Fibroblast of lung (primary cell): ENCODE measurements around the gene GRIN1. TPM values are rescaled to one million over a fixed set of nuclear protein-coding genes. Genes with fewer than 3 reads are reported as not detected.
"Not testable (repeated sequence)": the region's sequence is repeated elsewhere in the genome, so short reads cannot be mapped to it uniquely, and the experiment has no call there.

Source experiments
- DNase-seq, 2 donors: peaks; one replicate each; pipeline versions ENCODE4 v3.0.0 to v3.0.0-alpha.2; 2010; ENCODE audit warnings: low read depth in 2 of 2
- H2AFZ ChIP-seq: 2 replicates; pipeline ENCODE4 v1.5.1; 2012; ENCODE audit warnings: low read length, control low read depth, inconsistent platforms
- H3K27ac ChIP-seq: 2 replicates; pipeline ENCODE4 v1.5.1; 2011; ENCODE audit warnings: low read length, control low read depth; ENCODE audit not compliant: insufficient read depth
- H3K27me3 ChIP-seq: 2 replicates; pipeline ENCODE4 v1.5.1; 2011; ENCODE audit warnings: mild to moderate bottlenecking, low read length; ENCODE audit not compliant: control insufficient read depth, insufficient read depth
- H3K36me3 ChIP-seq: 2 replicates; pipeline ENCODE4 v1.5.1; 2011; ENCODE audit warnings: low read length; ENCODE audit not compliant: control insufficient read depth, insufficient read depth
- H3K4me1 ChIP-seq: 2 replicates; pipeline ENCODE4 v1.5.1; 2011; ENCODE audit warnings: low read length; ENCODE audit not compliant: control insufficient read depth, insufficient read depth; ENCODE audit errors: extremely low read depth
- H3K4me2 ChIP-seq: 2 replicates; pipeline ENCODE4 v1.5.1; 2011; ENCODE audit warnings: low read length, control low read depth; ENCODE audit not compliant: insufficient read depth; ENCODE audit errors: extremely low read depth
- H3K4me3 ChIP-seq, 4 experiments: fragments of 200-600 bp in 1 of 4; sonication (generic) in 1 of 4; replicated peaks in 1 of 4; 2 replicates each; pipeline ENCODE4 v1.5.1; 2011 to 2016; ENCODE audit warnings: low read length in 4 of 4, low read depth in 3 of 4, mild to moderate bottlenecking in 3 of 4, control low read depth in 2 of 4, inconsistent platforms in 1 of 4, mixed read lengths in 1 of 4; ENCODE audit not compliant: insufficient read depth in 1 of 4; ENCODE audit errors: control extremely low read depth in 1 of 4
- H3K79me2 ChIP-seq: 2 replicates; pipeline ENCODE4 v1.5.1; 2012; ENCODE audit warnings: mild to moderate bottlenecking, low read length, inconsistent platforms; ENCODE audit not compliant: control insufficient read depth, insufficient read depth
- H3K9ac ChIP-seq: 2 replicates; pipeline ENCODE4 v1.5.1; 2011; ENCODE audit warnings: mild to moderate bottlenecking, low read length, control low read depth; ENCODE audit not compliant: insufficient read depth
- H3K9me3 ChIP-seq: 2 replicates; pipeline ENCODE4 v1.5.1; 2012; ENCODE audit warnings: low read depth, low read length; ENCODE audit not compliant: control insufficient read depth, insufficient read depth
- H4K20me1 ChIP-seq: 2 replicates; pipeline ENCODE4 v1.5.1; 2011; ENCODE audit warnings: low read length; ENCODE audit not compliant: control insufficient read depth, insufficient read depth; ENCODE audit errors: extremely low read depth
- CTCF ChIP-seq, 2 donors: IDR thresholded peaks in 1 of 2; conservative IDR thresholded peaks in 1 of 2; 1 replicate in 1 of 2; 2 replicates in 1 of 2; pipeline ENCODE4 v1.5.1; 2011 to 2012; ENCODE audit warnings: low read length in 2 of 2, control low read depth in 1 of 2, inconsistent platforms in 1 of 2, low read depth in 1 of 2, mild to moderate bottlenecking in 1 of 2
- EZH2 ChIP-seq: IDR thresholded peaks from 2 replicates; pipeline ENCODE4 v1.5.1; 2012; ENCODE audit warnings: low read length, control low read depth, mild to moderate bottlenecking; ENCODE audit errors: missing control alignments
- polyA plus RNA-seq, 2 donors: library from polyadenylated mRNA; depleted of rRNA in 1 of 2; stranded (reverse) in 1 of 2; unstranded in 1 of 2; fragments of >200 nt; gene quantifications; 2 replicates each; pipeline ENCODE4 v1.2.1, GENCODE V29; 2011 to 2012; ENCODE audit warnings: missing spikeins in 1 of 2
- total RNA-seq: library from RNA; depleted of rRNA; stranded (reverse); fragments of >200 nt; gene quantifications from 2 replicates; pipeline ENCODE4 v1.2.1, GENCODE V29; 2014

The GRIN1 gene
- total and polyA plus RNA-seq, 2 donors (not counting 1 experiment from before 2014, with no cell fraction given), result under 0.01 to 0.08 TPM

- Histone ChIP-seq H3K4me2 (peak overlapping the region; percentile 96), H3K36me3 (no peaks in the 10 kb centered on the region)
Measured at GRCh38 chr9:137129456-137130175, 9.3 kb upstream of the GRIN1 start.

GRCh38 chr9:137130176-137130755, 8.7 kb upstream of the GRIN1 start:
- Histone ChIP-seq H3K9me3 (no peaks in the 10 kb centered on the region), H3K4me2 (peak overlapping the region; percentile 96), H3K79me2 (peaks cover 17% of the 10 kb centered on the region), H2AFZ (peak overlapping the region; percentile 81), H3K4me1 (peaks cover 3% of the 10 kb centered on the region), H3K27me3 (no peaks in the 10 kb centered on the region), H3K9ac (peak overlapping the region; percentile 64), H3K36me3 (no peaks in the 10 kb centered on the region), H3K4me3 (peak overlapping the region; percentile 71 to 88 (median 82)), H3K27ac (peak overlapping the region; percentile 74), H4K20me1 (no peaks in the 10 kb centered on the region)
- DNase-seq, result no peak
- TF ChIP-seq EZH2 (no peak), CTCF (conservative IDR thresholded peaks at IDR 0.05 in 1 of 2, IDR thresholded peaks at IDR 0.05 in 1 of 2; ENCODE audit: low read depth in 1 of 2, low read length in 2 of 2) (no peak)

More at GRCh38 chr9:137129456-137130175, 9.3 kb upstream of the GRIN1 start:
- peaks cover 17% of the 10 kb centered on the region for H3K79me2 ChIP-seq
- peak overlapping the region; percentile 81 for H2AFZ ChIP-seq
- no peaks in the 10 kb centered on the region for H3K9me3 ChIP-seq
- peak overlapping the region; percentile 64 for H3K9ac ChIP-seq
- no peaks in the 10 kb centered on the region for H4K20me1 ChIP-seq
- peak overlapping the region; percentile 74 for H3K27ac ChIP-seq
- H3K4me3 ChIP-seq, result peak overlapping the region; percentile 71 to 88 (median 82)
- TF ChIP-seq CTCF (conservative IDR thresholded peaks at IDR 0.05 in 1 of 2, IDR thresholded peaks at IDR 0.05 in 1 of 2; ENCODE audit: low read depth in 1 of 2, low read length in 2 of 2) (no peak), EZH2 (no peak)
- peaks cover 3% of the 10 kb centered on the region for H3K4me1 ChIP-seq
- no peaks in the 10 kb centered on the region for H3K27me3 ChIP-seq
- DNase-seq, result peak; percentile 92 to 93

- H3K36me3 ChIP-seq, result no peaks in the 10 kb centered on the region
- no peaks in the 10 kb centered on the region for H3K9me3 ChIP-seq
- H3K4me3 ChIP-seq, result no peak overlapping the region
- no peaks in the 10 kb centered on the region for H3K4me1 ChIP-seq
- DNase-seq, result no peak
- H3K27ac ChIP-seq, result no peak overlapping the region
- no peak overlapping the region for H2AFZ ChIP-seq
- H3K9ac ChIP-seq, result no peak overlapping the region
- peaks cover 2% of the 10 kb centered on the region for H3K79me2 ChIP-seq
- TF ChIP-seq EZH2, result no peak
- TF ChIP-seq CTCF (conservative IDR thresholded peaks at IDR 0.05 in 1 of 2, IDR thresholded peaks at IDR 0.05 in 1 of 2; ENCODE audit: low read depth in 1 of 2, low read length in 2 of 2), result no peak
- H3K27me3 ChIP-seq, result peaks cover 12% of the 10 kb centered on the region
- H4K20me1 ChIP-seq, result no peaks in the 10 kb centered on the region
- H3K4me2 ChIP-seq, result no peak overlapping the region
Measured at GRCh38 chr9:137134191-137134590, 4.8 kb upstream of the GRIN1 start.

GRCh38 chr9:137135154-137135553, 3.8 kb upstream of the GRIN1 start:
- not testable (repeated sequence) for H3K27ac ChIP-seq, H2AFZ ChIP-seq, H3K9ac ChIP-seq, H3K4me1 ChIP-seq, H3K79me2 ChIP-seq, H3K9me3 ChIP-seq, DNase-seq, H4K20me1 ChIP-seq, H3K4me3 ChIP-seq, H3K4me2 ChIP-seq, H3K36me3 ChIP-seq
- H3K27me3 ChIP-seq, result peaks cover 15% of the 10 kb centered on the region
